ENCODE measurements around the gene JMJD7.
A peak's percentile ranks its signal among the peaks of the same experiment; 100 is the strongest.

Gene JMJD7

GRCh38 chr15:41791547-41791937 lies 36.4 kb upstream of the JMJD7 start:
- DNase-seq (ENCODE audit: low read depth in 1 of 2, low spot score in 1 of 2) = no peak
- TF ChIP-seq JUND (IDR thresholded peaks at IDR 0.05; ENCODE audit: low read depth) = no peak
- in situ Hi-C loops (cut with HindIII; ENCODE audit: low pct_unique_long_range_greater_than_20kb, low sequenced_read_pairs) = no loop called here

- DNase-seq (ENCODE audit: low read depth in 1 of 2, low spot score in 1 of 2) = no peak
- in situ Hi-C loops (cut with HindIII; ENCODE audit: low pct_unique_long_range_greater_than_20kb, low sequenced_read_pairs) = no loop called here
- no peak for TF ChIP-seq JUND (IDR thresholded peaks at IDR 0.05; ENCODE audit: low read depth)
These were observed 35.8 kb upstream of the JMJD7 start for GRCh38 chr15:41792000-41792637.

- in situ Hi-C loops (cut with HindIII; ENCODE audit: low pct_unique_long_range_greater_than_20kb, low sequenced_read_pairs) = no loop called here
- no peak for TF ChIP-seq JUND (IDR thresholded peaks at IDR 0.05; ENCODE audit: low read depth)
- no peak for DNase-seq (ENCODE audit: low read depth in 1 of 2, low spot score in 1 of 2)
These were observed 33.8 kb upstream of the JMJD7 start for GRCh38 chr15:41794081-41794480.

- no peak for DNase-seq (ENCODE audit: low read depth in 1 of 2, low spot score in 1 of 2)
- TF ChIP-seq JUND (IDR thresholded peaks at IDR 0.05; ENCODE audit: low read depth) = no peak
- in situ Hi-C loops (cut with HindIII; ENCODE audit: low pct_unique_long_range_greater_than_20kb, low sequenced_read_pairs) = no loop called here
These were observed 31.7 kb upstream of the JMJD7 start for GRCh38 chr15:41795996-41796856.

- no peak for TF ChIP-seq JUND (IDR thresholded peaks at IDR 0.05; ENCODE audit: low read depth)
- in situ Hi-C loops (cut with HindIII; ENCODE audit: low pct_unique_long_range_greater_than_20kb, low sequenced_read_pairs) = no loop called here
- peak in 1 of 2 experiments; percentile 30 for DNase-seq (ENCODE audit: low read depth in 1 of 2, low spot score in 1 of 2)
These were observed 30.5 kb upstream of the JMJD7 start for GRCh38 chr15:41797201-41797944.

GRCh38 chr15:41798607-41799487 lies 29.0 kb upstream of the JMJD7 start:
- no peak for DNase-seq (ENCODE audit: low read depth in 1 of 2, low spot score in 1 of 2)
- no peak for TF ChIP-seq JUND (IDR thresholded peaks at IDR 0.05; ENCODE audit: low read depth)
- in situ Hi-C loops (cut with HindIII; ENCODE audit: low pct_unique_long_range_greater_than_20kb, low sequenced_read_pairs) = no loop called here

GRCh38 chr15:41799488-41799805 lies 28.4 kb upstream of the JMJD7 start:
- DNase-seq (ENCODE audit: low read depth in 1 of 2, low spot score in 1 of 2) = no peak
- no peak for TF ChIP-seq JUND (IDR thresholded peaks at IDR 0.05; ENCODE audit: low read depth)
- in situ Hi-C loops (cut with HindIII; ENCODE audit: low pct_unique_long_range_greater_than_20kb, low sequenced_read_pairs) = no loop called here

- in situ Hi-C loops (cut with HindIII; ENCODE audit: low pct_unique_long_range_greater_than_20kb, low sequenced_read_pairs) = no loop called here
- TF ChIP-seq JUND (IDR thresholded peaks at IDR 0.05; ENCODE audit: low read depth) = no peak
- DNase-seq (ENCODE audit: low read depth in 1 of 2, low spot score in 1 of 2) = no peak
These were observed 26.7 kb upstream of the JMJD7 start for GRCh38 chr15:41801185-41801584.

GRCh38 chr15:41801850-41802455 lies 25.9 kb upstream of the JMJD7 start:
- TF ChIP-seq JUND (IDR thresholded peaks at IDR 0.05; ENCODE audit: low read depth) = no peak
- in situ Hi-C loops (cut with HindIII; ENCODE audit: low pct_unique_long_range_greater_than_20kb, low sequenced_read_pairs) = no loop called here
- DNase-seq (ENCODE audit: low read depth in 1 of 2, low spot score in 1 of 2) = no peak

GRCh38 chr15:41804361-41804760 lies 23.5 kb upstream of the JMJD7 start:
- DNase-seq (ENCODE audit: low read depth in 1 of 2, low spot score in 1 of 2) = peak in 1 of 2 experiments; percentile 45
- TF ChIP-seq JUND (IDR thresholded peaks at IDR 0.05; ENCODE audit: low read depth) = no peak
- in situ Hi-C loops (cut with HindIII; ENCODE audit: low pct_unique_long_range_greater_than_20kb, low sequenced_read_pairs) = no loop called here

- DNase-seq (ENCODE audit: low read depth in 1 of 2, low spot score in 1 of 2) = no peak
- TF ChIP-seq JUND (IDR thresholded peaks at IDR 0.05; ENCODE audit: low read depth) = no peak
- in situ Hi-C loops (cut with HindIII; ENCODE audit: low pct_unique_long_range_greater_than_20kb, low sequenced_read_pairs) = no loop called here
These were observed 22.8 kb upstream of the JMJD7 start for GRCh38 chr15:41804916-41805666.

All from T47D (cell line).